Hematopoietic multipotent progenitor cell treated with erythropoietin and hydrocortisone succinate and interleukin-3 and kit ligand, for 4 days (in vitro differentiated cells): ENCODE results near the gene MTHFD2L.

ENCODE experiments used
- DNase-seq: peaks from one replicate; pipeline ENCODE4 v3.0.0-alpha.2; 2015

The MTHFD2L gene

GRCh38 chr4:74344031-74344430, 186.1 kb downstream of the MTHFD2L start:
- DNase-seq, result no peak
